EH (cell line): Measurements from ENCODE around the gene TCERG1L.
"Not testable (repeated sequence)": the region's sequence is repeated elsewhere in the genome, so short reads cannot be mapped to it uniquely, and the experiment has no call there.

Experiments
- DNase-seq: peaks from one replicate; pipeline ENCODE4 v3.0.0-alpha.2; 2015; ENCODE audit warnings: low read depth

Gene TCERG1L

DNA sequence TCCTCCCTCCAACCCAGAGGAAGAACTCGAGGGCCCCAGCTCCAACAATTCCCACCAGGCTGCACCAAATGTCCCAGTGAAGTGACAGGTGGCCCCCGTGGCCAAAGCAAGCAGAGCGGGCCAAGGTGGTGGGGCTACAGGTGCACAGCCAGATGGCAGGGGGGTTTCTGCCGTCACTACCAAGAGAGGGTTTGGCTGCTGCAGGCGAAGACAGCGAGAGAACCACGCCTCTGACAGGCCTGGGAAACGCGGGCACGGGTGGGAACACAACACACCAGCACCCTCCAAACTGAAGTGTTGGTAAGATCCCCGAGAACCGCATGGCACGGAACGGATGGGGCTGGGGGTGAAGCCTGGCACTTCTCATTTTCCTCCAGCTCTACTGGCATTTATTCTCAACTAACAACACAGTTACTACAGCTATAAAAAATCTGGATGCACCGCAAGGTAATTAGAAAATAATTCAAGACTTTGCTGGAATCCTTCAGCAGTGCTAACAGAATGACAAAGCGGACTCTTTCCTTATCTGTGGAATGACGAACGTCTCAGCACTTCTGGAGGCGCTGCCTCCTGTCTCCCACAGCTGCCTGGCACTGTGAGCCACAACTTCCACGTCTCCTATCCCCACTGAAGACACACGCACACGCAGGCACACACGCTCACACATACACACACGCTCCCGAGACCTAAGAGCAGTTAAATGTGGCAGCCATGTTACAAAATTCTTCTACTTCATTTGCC is 167.9 kb downstream of the TCERG1L start:
- no peak for DNase-seq

DNA sequence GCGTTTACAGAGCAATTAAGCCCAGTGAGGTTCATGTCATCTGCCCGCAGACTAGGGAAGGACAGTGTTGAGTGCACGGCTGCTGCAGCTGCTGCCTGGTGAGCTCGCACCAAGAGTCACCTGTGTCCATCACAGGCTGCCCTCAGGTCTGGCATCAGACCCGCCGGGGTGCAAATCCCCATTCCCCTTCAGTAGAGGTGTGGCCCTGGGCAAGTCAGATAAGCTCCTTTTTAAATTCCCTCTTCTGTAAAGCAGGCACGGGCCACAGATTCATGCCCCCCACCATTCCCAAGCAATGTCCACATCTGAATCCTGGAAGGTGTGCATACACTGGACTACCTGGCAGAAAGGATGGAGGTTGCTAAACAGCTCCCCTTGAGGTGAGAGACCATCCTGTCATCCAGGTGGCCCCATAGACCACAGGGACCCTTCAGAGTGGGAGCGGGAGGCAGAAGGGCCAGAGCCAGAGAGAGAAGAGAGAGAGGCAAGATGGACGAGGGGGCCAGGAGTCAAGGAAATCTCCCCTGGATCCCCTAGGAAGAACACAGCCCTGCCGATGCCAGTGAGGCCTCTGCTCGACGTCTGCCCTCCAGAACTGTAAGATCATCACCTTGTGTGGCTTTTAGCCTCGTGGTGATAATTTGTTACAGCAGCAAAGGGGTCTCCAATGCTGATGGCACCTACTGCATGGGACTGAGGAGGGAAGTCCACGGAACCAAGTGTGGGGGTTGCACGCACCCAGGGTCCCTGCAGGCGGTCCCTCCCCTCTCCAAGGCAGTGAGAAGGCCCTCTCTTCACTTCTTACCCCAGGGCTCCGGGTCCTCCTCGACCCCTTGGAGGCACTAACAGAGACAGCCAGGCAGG is 168.8 kb downstream of the TCERG1L start:
- DNase-seq, result no peak

DNA sequence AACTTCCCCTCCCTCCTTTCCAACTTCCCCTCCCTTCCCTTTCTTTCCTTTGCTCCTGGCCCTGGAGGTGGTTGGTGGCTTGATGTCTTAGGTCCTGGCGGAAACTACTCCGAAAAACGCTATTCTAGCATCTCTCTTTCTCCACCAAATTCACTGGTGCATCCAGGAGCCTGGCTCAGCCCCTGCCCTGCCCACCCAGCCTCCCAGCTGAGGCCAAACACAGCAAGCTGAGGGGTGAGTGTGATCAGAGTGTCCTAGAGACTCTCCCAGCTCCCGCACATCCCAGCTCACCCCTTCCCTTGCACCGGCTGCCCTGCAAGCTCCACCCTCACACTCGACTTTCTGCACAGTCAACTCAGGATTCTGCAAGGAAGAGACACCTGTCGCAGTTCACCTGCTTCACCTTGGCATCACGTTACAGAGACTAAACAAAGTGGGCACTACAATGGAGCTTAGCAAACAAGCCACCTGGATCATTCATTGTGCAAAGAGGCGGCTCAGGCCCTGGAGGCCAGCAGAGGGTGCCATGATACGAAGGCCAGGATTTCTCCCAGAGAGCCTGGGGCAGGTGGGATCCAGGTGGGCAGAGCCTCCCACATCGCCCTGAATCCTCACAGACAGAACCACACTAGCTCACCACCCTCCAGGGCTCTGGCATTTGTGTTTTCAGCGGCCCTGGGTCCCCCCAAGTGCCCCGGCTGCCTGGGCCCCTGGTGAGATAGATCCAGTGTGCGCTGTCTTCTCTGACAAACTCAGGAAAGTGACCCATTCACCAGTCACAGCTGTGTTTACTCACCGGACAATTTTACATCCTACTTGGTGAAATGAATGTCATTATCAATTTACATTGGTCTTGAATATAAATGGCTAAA is 169.6 kb downstream of the TCERG1L start:
- DNase-seq, result no peak

DNA sequence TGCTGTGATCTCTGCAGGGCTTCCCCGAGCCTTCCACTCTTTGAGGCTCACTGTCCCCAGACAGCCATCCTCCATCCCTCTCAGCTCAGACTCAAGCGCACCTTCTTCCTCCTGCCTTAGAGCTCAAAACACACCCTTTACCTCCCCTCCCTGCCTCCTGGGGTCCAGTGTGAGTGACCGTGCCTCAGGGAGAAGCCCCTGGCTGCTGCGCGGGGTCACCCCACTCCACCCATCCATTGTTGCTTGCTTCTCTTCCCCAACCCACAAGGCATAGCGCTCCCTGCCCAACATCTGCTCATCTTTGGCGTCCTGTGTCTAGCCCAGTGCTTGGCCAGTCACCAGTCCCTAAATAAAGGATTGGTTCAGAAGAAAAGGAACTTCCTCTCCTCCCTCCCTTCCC is 170.3 kb downstream of the TCERG1L start:
- DNase-seq, result no peak

DNA sequence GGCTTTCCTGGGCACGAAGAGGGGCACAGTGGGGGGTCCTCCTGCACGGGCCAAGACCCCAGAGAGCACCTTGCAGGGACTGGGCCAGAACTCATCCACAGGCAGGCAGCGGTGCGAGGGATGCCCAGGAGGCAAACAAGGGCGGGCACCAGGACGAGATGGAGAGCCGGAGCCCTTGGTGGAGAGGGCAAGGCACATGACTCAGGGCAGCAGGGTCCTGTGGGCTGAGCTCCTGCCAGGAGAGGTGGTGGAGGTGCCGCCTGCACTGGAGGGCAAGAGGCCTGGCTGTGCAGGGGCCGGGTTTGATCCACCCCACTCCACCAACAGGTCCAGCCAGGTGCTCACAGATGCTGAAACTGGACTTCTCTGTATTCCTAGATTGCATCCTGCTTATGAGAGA is 170.9 kb downstream of the TCERG1L start:
- no peak for DNase-seq

DNA sequence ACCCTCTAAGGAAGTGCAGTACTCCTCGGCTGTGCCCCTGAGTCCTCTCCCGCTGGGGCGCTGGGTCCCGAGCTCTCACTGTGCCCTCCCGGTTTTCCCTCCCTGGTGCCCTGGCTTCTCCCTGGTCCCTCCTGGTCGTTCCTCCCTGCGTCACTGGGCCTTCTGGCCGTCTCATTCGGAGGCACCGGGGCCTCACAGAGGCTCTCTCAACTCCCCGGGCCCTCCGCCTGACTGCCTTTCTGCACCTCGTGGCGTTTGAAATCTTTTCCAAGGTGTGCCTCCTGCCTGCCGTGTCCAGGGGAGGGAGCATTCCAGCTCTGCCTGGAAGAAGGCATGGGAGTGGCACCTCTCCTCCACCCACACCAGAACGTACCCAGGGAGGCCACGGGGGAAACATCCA is 174.3 kb downstream of the TCERG1L start:
- no peak for DNase-seq

DNA sequence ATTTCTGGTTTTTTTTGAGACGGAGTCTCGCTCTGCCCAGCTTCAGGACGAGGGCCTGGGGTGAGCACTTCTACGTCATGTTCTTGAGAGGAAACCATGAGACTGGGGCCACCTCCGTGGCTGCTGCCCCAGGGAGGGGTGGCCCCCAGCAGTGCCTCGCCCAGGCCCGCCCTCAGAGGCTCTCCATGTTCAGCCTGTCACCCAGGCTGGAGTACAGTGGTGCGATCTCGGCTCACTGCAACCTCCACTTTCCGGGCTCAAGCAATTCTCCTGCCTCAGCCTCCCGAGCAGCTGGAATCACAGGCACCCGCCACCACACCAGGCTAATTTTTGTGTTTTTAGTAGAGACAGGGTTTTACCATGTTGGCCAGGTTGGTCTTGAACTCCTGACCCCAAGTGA is 175.2 kb downstream of the TCERG1L start:
- DNase-seq, result not testable (repeated sequence)

DNA sequence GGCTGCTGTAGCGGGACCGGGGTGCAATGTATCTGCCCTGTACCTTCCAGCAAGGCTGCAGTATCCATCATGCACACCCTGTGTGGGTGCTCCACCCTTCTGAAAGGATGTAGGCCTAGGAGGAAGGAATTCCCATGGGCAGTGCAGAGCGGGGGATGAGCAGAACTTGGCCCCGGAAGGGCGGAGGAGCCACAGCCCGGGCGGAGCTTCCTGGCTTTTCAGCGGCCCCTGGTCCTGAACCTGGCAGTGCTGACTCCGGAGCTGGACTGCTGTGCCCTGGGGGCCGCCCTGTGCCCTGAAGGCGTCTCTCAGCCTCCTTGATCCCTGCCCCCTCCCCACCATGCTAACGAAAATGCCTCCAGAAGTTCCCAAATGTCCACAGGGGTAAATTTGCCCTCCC is 175.8 kb downstream of the TCERG1L start:
- no peak for DNase-seq

DNA sequence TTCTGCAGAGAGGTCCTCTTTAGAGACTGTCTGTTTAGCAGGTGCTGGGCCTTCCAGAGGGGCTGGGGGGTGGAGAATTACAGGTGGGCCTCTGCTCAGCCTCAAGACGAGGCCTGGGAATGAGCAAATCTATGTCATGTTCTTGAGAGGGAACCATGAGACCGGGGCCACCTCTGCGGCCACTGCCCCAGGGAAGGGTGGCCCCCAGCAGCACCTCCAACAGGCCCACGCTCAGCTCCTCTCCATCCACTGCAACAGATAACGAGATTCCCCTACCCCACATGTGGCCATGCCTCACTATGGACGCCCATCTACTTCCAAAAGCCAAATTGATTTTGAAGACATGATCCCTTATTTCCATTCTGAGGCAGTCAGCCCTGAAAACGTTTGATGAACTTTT is 176.9 kb downstream of the TCERG1L start:
- DNase-seq, result no peak

DNA sequence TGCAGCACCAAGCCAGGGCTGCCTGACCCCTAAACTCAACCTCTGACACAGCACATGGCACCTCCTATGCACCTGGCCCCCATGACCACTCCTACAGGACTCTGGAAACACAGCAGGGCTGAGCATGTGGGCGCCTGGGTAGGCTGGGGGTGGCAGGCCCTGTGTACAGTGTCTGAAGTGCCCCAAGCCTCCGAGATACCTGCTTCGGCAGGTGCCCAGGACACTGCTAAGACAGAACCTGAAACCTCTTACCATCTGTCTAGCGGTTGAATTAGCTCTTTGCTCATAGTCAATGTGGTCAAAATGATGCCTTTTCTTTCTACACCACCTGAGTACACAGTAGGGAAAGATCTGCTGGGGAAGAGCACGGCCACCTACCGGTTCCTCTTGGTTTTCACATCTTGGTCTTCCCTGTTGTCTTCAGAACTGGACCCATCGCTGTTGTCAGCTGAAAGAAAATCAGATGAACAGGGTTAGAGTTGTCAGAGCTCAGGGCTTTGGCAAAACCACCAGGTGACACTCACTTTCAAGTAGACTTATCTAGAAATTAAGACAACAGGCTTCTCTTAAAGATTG is 177.4 kb downstream of the TCERG1L start:
- no peak for DNase-seq

DNA sequence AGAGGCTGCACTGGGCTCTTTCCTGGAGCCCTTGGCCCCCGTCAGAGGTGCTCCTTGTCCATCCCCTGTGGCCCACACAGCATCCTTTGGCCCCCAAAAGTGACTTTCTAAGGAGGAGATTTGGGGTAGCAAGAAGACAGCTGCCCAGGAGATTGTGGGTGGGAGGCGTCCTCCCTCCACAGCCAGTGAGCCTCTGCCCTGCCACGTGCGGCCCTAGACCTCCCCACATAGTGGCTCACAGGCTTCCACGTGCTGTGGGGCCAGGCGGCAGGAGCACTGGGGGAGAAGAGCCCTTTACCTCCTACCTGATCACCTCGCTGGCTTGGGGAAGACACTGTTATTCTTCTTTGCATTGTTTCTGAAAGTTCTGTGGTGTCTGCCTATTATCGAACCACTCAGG is 178.8 kb downstream of the TCERG1L start:
- no peak for DNase-seq

DNA sequence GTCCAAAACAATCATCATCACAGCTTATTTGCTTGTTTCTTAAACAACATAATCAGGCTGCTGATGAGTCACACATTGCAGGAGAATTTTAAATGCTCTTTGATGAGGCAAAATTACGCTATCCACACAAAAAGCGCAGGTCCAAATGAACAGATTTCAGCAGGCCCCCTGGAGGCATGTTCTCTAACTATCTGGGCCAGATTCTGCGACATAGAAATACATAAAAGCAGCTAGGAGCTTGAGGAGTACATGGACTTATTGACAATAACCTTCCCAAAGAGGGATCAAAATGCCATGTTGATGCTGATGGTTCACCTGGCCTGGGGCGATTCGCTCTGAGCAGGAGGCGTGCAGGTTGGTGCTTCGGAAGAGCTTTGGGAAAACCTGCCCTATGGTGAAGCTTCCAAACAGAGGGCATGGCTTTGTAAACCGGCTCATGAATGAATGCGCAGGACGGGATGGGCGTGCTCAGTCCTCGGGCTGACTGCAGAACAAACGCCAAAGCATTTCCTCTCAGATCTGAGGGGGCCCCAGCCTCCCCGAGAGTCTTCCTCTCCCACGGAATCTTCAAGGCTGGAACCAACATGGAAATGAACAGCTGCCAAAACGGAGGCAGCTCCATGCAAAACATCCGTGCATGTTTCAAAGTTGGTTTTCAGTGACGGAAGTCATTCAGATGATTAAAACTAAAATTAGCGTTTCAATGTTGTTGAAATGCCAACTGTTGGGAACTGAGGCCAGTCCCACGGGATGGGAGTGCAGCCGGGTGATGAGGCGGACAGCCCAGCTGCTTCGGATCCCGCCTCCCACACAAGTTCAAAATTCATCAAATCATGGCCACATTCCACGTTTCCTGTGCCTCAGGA is 179.6 kb downstream of the TCERG1L start:
- DNase-seq, result no peak

DNA sequence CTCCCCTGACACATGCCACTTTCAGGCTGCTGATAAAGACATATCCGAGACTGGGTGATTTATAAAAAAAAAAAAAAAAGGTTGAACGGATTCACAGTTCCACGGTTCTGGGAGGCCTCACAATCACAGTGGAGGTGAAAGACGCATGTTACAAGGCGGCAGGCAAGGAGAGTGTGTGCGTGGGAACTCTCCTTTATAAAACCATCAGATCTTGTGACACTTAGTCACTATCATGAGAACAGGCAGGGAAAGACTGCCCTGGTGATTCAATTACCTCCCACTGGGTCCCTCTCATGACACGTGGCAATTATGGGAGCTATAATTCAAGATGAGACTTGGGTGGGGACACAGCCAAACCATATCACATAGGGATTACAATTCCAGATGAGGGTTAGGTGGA is 181.5 kb downstream of the TCERG1L start:
- DNase-seq, result no peak

DNA sequence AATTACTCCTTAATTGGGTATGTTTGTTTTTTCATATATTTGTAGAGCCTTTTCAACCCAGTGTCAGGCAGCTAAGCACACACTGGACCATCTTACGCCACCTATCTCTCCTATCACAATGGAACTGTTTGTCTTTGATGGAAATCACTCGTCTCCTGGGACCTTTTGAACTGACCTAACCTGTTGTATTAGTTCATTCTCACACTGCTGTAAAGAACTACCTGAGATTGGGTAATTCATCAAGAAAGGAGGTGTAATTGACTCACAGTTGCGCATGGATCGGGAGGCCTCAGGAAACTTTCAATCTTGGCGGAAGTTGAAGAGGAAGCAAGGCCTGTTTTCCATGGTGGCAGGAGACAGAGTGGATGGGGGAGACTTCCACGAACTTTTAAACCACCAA is 182.0 kb downstream of the TCERG1L start:
- no peak for DNase-seq

DNA sequence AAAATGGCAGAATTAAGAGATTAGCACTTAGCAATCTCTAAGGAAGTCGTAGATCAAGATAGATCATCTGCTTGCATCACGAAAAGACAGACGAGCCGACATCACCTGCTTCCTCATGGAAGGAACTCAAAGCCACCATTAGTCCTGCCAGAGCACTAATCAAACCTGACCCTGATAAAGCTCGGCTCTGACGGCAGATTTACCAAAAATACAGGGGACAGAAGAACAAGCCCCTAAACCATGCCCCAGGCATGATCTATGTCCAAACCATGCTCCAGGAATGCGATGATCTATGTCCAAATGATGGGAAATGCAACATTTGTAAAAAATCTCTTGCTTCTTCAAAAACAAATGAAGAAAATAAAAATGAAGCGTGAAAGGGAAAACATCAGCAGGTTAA is 182.8 kb downstream of the TCERG1L start:
- DNase-seq, result no peak

DNA sequence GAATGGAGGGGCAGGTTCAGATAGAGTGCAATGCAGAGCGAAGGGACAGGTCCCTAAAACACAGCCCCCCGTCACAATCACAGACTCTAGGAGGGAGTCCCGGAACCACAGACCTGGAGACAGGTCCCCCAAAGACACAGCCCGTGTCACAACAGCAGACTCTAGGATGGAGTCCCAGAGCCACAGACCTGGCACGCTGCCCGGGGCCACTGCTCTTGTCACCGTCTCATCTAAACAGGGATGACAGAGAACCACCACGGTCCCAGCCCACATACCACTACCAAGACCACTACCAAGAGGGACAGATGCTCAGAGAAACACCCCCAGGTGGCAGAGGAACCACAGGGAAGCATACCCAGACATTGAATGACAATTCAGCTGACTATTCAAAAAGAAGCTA is 183.9 kb downstream of the TCERG1L start:
- no peak for DNase-seq

DNA sequence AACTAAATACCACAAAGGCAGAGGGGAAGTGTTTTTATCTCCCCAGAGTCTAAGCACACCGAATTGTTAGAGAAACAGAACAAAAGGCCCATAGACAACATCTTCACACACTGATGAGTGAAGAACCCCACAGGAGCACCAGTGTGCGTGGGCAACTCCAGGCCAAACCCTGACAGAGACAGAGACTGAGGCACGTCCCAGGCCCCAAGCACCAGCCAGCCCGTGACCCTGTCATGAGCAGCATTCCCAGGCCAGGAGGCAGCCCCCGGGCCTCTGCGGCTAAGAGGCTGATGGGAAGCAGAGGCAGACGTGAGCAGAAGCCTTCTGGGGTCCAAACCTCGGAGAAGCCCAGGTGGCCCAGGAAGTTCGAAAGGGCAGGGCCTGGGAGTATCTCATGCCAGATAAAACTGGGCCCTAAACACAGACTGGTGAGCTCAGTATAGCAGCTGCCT is 184.4 kb downstream of the TCERG1L start:
- no peak for DNase-seq

DNA sequence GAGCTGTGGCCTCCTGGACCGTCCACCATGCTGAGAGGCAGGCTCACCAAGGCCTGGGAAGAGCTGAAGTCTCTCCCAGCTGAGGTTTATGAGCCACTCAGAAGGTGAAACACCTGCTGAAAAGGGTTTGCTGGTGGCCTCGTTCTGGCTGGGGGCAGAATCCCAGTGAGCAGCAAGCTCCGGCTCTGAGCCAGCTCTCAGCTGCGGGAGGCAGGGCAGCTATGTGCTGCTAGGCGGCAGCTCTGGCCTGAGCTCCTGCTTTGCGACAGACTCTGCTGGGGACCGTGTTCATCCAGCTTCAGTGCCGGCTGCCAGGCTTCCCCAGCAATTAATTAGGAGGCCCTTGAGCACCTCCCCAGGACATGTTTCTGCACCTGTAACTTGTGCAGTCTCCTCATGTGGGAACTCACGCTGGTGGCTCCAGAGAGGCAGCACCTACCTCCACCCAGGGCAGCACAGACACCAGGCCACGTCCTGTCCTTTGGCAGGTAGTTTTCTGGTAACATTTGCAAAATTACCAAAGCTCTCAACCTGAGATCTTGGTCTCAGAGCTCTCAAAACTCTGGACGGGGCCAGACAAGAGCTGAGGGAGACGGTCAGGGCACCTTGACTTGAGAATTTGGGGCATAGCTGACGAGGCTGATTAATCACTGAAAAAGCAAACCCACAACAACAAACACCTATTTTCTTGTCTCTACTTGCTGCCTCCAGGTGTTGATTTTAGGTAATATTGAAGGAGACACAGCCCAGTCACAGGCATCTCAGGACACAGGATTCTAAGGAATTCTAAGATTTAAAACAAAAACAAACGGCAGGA is 185.0 kb downstream of the TCERG1L start:
- DNase-seq, result no peak

DNA sequence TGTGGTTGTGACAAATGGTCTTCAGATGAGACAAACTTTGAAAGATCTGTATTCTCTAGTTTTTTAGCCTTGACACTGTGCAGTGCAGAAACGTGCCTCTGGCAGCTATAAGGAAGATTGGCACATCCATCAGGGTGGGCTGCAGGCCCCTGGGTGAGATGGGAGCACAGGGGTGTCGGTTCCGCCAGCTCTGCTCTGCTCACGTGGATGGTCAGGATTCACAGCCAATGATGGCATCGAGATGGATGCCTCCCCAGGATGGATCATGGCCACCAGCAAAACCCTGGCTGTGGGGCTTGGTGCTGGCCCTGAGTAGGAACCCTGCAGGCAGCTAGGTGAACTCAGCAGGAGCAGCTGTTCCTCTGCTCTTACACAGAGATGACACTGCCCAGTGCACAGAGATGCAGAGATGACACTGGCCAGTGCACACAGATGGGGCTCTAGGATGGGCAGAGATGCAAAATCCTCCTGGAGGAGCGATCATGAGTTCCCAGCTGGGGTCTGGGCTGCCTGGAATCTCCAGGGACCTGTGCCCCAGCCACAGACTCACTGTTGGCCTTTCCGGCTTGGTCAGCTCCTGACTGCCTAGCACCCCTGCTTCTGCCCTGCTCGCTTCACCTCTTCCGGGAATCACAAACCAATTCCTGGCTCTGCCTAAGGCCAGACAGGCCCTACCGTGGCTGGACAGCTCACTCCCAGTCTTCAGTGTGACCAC is 185.9 kb downstream of the TCERG1L start:
- DNase-seq, result no peak

DNA sequence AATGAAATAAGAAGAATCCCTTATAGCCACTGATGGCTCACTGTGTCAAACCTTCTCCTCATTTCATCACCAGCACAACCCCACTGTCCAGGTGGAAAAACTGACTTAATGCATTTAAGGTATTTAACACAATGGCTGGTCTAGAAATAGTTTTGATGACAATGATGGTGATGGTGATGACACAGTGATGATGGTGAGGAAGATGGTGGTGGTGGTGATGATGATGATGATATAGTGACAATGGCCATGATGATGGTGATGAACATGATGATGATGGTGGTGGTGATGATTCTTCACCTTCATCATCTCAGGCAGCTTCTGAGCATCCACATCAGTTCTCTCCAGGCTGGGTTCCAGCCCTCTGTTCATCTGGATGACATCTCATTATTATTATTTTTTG is 186.6 kb downstream of the TCERG1L start:
- no peak for DNase-seq
